NCI-H1694 (cell line): ENCODE measurements around the gene ALPK1.
"Not testable (repeated sequence)": the region's sequence is repeated elsewhere in the genome, so short reads cannot be mapped to it uniquely, and the experiment has no call there.

Experiments
- DNase-seq: peaks from one replicate; lab custom pipeline; 2025; lab: John Stamatoyannopoulos, UW

ALPK1 gene

DNA sequence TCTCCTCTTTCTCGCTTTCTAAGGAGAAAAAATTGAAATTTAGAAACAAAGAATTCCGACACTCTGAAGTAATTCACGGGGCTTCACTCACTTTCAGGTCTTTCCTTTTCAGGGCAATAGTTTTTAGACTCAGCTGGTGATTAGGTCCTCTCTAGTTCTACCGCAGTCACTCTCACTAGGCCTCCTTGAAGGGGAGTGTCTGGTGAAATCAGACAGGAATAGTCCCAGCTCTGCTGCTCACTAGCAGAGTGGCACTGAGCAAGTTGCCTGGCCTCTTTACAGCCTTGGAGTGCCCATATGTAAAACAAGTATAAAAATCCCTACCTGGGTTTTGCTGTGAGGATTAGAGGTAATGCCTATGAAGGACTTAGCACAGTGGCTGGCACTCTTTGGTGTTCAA is 154.7 kb downstream of the ALPK1 start:
- DNase-seq: no peak

GRCh38 chr4:112453321-112453720 is 156.2 kb downstream of the ALPK1 start:
- DNase-seq: no peak

- DNase-seq: no peak
Observed at GRCh38 chr4:112472318-112472717, 175.1 kb downstream of the ALPK1 start.

DNA sequence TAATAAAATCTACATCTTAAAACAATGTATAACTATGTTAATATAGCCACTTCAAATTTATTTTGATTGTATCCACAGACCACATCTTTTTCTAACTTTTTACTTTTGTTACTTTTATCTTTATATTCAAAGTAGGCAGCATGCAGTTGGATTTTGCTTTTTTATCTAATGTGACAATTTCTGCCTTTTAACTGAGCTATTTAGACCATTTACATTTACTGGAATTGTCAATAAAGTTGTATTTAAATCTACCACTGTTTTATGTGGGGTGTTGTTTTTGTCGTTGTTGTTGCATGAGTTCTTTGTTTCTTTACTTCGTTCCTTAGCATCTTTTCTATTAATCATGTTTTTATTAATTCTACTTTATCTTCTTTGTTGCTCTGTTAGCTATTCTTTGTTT is 176.8 kb downstream of the ALPK1 start:
- no peak for DNase-seq

DNA sequence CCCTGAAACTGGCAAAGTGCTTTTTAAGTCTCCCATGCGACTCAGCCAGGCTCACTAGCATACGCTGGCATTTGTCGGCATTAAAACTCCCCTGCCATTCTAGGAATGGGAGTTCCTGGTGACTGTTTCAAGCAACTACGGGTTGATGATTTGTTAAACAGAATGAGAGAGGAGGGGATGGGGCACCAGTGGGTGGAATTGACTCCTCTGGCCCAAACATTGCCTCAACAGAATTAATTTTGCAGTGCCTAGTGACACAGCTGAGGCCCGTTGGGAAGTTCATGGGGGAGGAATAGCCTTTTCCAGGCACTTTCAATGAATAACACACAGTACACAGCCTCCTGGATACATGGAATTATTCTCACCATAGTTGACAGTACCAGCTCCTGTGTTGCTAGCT is 188.8 kb downstream of the ALPK1 start:
- DNase-seq: no peak

GRCh38 chr4:112490808-112491207 is 193.6 kb downstream of the ALPK1 start:
- not testable (repeated sequence) for DNase-seq
